ENCODE data around the gene TAOK1.

- TF ChIP-seq EZH2 (IDR thresholded peaks at IDR 0.05; ENCODE audit: borderline replicate concordance) (no peak), CTCF (IDR thresholded peaks at IDR 0.05; ENCODE audit: poor library complexity) (no peak), EZH2phosphoT487 (IDR thresholded peaks at IDR 0.05; ENCODE audit: low read depth, severe bottlenecking, unreplicated experiment) (no peak)
Measured at GRCh38 chr17:29390851-29391631, 878 bp downstream of the TAOK1 start.

Data from hepatocyte (in vitro differentiated cells).